Measurements from ENCODE around the gene TXNDC2.

Gene TXNDC2

DNA sequence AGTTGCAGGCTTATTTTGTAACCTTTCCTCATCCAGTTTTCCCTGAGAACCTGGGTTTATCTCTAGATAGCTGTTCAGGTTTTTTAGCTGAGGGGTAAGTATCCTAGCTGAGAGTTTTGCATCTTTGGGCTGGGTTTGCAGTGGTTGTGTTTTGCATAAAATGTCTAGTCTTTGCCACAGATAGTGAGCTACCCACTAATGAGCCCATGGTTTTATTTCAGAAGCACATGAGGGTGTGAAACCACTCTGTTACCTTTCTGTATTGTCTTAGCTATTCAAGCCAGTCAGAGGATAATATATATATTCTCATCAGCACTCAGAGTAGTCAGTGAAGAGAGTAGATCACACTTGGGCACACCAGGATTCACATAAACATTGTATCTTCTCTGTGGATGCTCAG, 24.6 kb upstream of the TXNDC2 start:
- no peak for DNase-seq

GRCh38 chr18:9861933-9862332, 23.8 kb upstream of the TXNDC2 start:
- no peak for DNase-seq

DNA sequence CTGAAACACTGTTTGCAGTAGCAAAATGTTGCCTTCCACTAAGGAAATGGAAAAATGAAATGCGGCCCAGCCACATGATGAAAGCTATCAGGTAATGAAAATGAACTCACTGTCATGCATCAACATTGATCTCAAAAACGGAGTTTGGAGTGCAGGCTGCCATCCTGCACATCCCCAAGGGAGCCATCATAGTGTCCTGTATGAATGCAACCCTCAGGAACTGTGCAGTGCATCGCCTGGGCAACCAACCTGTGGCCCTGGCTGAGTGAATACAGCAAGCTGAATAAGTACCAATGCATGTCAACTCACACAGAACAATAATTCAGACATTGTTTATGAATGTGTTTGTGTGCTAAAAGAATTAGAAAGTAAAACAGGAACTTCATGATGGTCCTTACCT, 23.1 kb upstream of the TXNDC2 start:
- no peak for DNase-seq

DNA sequence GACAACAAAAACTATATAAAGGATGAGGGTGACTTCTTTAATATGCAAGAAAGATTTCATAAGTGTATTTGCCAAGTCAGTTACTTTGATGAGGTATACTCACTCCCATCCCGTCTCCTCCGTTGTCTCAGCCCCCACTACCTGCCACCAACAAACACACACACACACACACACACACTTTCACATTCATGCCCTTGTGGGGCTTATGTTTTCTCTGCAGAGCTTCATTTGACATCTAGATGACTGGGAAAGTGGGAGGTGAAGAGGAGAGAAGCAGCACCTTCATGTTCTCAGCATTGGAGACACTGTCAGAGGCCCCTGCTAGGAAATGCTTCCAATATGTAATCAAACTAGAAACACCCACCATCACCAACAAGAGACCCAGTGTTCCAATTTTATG, 22.5 kb upstream of the TXNDC2 start:
- DNase-seq = no peak

DNA sequence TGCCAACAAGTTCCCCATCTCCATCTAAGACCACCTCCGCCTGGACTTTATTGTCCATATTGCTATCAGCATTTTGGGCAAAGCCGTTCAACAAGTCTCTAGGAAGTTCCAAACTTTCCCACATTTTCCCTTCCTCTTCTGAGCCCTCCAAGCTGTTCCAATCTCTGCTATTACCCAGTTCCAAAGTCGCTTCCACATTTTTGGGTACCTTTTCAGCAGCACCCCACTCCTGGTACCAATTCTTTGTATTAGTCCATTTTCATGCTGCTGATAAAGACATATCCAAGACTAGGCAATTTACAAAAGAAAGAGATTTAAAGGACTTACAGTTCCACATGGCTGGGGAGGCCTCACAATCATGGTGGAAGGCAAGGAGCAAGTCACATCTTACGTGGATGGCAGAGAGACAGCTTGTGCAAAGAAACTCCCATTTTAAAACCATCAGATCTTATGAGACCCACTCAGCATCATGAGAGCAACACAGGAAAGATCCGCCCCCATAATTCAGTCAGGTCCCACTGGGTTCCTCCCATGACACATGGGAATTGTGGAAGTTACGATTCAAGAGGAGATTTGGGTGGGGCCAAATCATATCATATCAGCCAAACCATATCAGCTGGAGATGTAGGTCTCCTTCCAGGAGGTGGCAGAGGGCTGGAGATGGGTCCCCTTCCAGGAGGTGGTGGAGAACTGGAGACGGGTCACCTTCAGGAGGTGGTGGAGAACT, 19.8 kb upstream of the TXNDC2 start:
- DNase-seq = no peak

GRCh38 chr18:9866627-9867026, 19.1 kb upstream of the TXNDC2 start:
- DNase-seq = no peak

- DNase-seq = no peak
These were observed 18.6 kb upstream of the TXNDC2 start for GRCh38 chr18:9867071-9867594.

DNA sequence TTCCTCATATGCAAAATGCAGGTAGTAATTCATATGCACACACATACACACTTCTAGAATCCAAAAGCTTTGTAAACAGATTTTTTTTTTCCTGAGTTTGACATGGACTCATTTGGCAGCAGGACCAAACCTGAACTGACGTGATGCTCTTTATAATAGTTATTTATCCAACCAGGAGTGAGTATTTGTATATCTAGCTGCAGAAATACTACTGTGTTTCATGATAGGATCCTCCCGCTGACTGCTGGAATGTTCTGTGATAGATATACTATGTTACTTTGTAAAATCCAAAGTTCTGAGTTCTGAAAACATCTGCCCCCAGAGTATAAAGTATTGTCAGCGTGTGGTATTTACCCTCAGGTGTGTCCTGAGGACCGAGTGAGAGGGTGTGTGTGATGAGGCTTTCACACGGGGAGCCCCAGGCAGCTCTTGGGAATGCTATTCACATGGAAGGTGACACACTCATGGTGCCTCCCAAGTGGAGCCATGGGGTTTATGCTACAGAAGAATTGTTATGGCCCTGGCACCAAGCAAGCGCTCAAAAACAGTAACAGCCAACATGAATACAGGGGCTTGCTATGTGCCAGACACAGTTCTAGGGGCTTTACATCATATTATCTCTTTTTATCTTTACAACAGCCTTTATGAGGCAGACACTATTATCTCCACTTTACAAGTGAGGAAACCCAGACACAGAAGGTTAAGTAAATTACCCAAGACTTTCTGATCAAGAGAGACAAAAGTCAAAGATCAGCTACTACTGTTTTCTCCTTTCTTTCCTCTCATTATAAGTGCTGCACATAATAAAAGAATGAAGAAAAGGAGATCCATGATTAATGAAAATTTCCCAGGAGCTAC, 16.7 kb upstream of the TXNDC2 start:
- DNase-seq = no peak

- no peak for DNase-seq
These were observed 15.9 kb upstream of the TXNDC2 start for GRCh38 chr18:9869715-9870430.

GRCh38 chr18:9870431-9871008, 15.3 kb upstream of the TXNDC2 start:
- DNase-seq = no peak

DNA sequence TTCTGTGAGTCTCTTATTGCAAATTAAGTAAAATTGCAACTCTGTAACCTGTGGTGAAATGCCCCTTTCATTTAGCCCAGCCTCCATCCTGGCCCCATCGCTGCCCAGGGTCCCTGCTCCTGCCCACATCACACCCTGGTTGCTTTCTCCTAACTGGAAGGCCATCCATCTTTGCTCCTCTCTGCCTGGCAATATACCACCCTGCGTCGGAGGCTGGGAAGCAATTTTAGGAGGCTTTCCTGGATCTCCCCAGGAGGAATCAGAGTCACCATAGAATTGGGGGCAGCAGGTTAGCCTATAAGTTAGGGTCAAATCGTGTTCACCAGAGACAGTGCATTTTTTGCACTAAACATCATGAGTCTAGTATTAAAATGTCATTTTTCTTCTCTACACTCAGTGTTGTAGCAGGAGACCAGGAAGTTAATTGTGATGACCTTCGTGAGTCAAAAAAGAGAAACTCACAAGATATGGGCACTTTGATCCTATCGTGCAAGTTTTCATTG, 14.5 kb upstream of the TXNDC2 start:
- DNase-seq = no peak

DNA sequence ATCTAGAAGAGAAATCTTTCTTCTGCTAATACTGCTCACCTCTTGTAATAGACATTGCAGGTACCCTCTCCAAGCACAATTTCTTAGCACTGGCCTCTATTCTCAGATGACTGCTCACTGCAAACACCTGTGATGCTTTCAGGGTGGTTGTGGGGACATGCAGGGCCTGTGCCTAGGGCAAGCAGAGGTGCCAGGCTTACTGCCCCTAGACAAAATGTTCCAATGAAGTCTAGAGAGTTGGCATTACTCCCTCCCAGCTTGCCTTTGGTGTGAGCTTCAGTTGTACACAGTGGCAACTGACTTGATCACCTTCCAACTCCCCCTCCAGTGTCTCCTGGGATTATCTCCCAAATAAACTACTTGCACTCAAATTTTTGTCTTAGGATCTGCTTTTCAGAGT, 12.9 kb upstream of the TXNDC2 start:
- DNase-seq = no peak

- DNase-seq = no peak
These were observed 11.0 kb upstream of the TXNDC2 start for GRCh38 chr18:9874728-9875127.

- no peak for DNase-seq
These were observed 9.4 kb upstream of the TXNDC2 start for GRCh38 chr18:9876212-9876866.

- no peak for DNase-seq
These were observed 8.7 kb upstream of the TXNDC2 start for GRCh38 chr18:9876867-9877654.

GRCh38 chr18:9877655-9878014, 8.1 kb upstream of the TXNDC2 start:
- no peak for DNase-seq

DNA sequence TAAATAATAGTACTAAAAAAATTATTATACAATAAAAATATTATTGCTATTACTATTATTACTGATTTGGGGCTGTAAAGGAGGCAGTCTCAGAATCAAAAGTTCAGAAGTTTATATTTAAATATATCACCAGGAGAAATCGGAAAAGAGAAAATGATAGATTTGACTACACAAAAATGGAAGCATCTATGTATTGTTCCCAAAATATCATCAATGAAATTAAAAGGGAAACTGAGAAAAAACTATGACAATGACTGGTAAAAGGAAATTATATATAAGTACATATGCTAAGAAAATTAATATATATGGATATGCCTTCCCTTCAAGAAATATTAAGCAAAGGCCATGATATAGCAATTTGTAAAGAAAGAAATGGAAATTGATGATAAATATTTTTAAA, 7.7 kb upstream of the TXNDC2 start:
- no peak for DNase-seq

DNA sequence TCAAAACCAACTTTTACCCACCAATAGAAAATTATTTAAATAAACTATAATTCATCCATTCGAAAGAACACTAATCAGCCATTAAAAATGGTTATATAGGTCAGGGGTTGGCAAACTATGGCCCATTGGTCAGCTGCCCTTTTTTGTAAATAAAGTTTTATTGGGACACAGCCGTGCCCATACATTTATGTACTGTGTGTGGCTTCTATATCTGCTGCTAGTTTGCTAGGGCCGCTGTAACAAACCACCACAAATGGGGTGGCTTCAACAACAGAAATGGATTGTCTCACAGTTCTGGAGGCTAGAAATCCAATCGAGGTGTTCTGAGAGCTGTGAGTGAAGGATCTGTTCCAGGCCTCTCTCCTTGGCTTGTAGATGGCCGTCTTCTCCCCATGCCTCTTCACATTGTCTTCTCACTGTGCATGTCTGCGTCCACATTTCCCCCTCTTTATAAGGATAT, 7.0 kb upstream of the TXNDC2 start:
- no peak for DNase-seq

GRCh38 chr18:9884090-9884489, 1.7 kb upstream of the TXNDC2 start:
- DNase-seq = no peak

- DNase-seq = no peak
These were observed 1.1 kb upstream of the TXNDC2 start for GRCh38 chr18:9884532-9885140.

GRCh38 chr18:9886005-9886348, 204 bp downstream of the TXNDC2 start:
- no peak for DNase-seq

All from NCI-H446 treated with DMSO at 0.1 percent for 48 hours (cell line).